Measurements from ENCODE around the gene TRAF7.
A peak's percentile ranks its signal among the peaks of the same experiment; 100 is the strongest.

Gene TRAF7

DNA sequence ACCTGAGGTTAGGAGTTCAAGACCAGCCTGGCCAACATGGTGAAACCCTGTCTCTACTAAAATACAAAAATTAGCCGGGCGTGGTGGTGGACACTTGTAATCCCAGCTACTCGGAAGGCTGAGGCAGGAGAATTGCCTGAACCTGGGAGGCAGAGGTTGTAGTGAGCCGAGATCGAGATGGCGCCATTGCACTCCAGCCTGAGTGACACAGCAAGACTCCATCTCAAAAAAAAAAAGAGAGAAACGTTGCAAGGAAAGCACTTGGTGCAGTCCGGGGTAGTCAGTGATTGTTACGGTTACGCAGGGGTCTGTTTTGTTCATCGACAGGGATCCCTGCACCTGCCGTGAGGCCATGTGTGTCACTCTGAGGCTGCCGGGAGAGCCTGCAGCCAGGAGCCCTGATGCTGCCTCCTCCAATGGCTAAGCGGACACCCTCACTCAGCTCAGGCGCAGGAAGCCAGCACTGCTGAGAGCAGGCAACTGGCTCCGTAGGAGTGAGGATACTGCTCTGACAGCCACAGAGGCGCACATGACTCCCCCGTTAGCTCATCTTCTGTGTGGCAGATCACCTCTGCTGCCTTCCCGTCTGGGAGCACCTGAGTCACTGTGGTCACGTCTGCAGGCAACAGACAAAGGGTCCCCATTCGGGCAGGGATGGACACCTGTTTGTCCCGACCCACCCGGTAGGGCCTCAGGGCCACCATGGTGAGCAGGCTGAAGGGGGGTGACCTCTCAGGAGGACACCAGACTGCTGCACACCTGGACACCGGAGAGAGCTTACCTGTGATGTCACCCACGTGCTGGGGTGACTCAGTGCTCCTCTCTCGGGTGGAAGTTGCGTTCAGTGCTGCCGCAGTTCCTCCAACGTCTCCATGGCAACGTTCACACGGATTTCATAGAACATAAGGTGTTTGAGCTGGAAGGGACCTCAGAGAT is 12.4 kb upstream of the TRAF7 start:
- no peak for TF ChIP-seq CTCF (IDR thresholded peaks at IDR 0.05)
- Mint-ChIP-seq H3K9me3 (no peaks in the 10 kb centered on the region), H3K36me3 (ENCODE audit: low read depth) (peaks cover 5% of the 10 kb centered on the region), H3K4me3 (no peak overlapping the region), H3K27me3 (ENCODE audit: low read depth, poor library complexity) (peaks cover 9% of the 10 kb centered on the region), H3K27ac (no peak overlapping the region), H3K4me1 (peaks cover 18% of the 10 kb centered on the region)
- no peak for DNase-seq

GRCh38 chr16:2143878-2144485 is 11.6 kb upstream of the TRAF7 start:
- Mint-ChIP-seq H3K4me3 (no peak overlapping the region), H3K4me1 (peaks cover 18% of the 10 kb centered on the region), H3K9me3 (no peaks in the 10 kb centered on the region), H3K27me3 (ENCODE audit: low read depth, poor library complexity) (peaks cover 9% of the 10 kb centered on the region), H3K27ac (no peak overlapping the region), H3K36me3 (ENCODE audit: low read depth) (peaks cover 5% of the 10 kb centered on the region)
- TF ChIP-seq CTCF (IDR thresholded peaks at IDR 0.05) = no peak
- no peak for DNase-seq

GRCh38 chr16:2145843-2146242 is 9.7 kb upstream of the TRAF7 start:
- TF ChIP-seq CTCF (IDR thresholded peaks at IDR 0.05) = no peak

DNA sequence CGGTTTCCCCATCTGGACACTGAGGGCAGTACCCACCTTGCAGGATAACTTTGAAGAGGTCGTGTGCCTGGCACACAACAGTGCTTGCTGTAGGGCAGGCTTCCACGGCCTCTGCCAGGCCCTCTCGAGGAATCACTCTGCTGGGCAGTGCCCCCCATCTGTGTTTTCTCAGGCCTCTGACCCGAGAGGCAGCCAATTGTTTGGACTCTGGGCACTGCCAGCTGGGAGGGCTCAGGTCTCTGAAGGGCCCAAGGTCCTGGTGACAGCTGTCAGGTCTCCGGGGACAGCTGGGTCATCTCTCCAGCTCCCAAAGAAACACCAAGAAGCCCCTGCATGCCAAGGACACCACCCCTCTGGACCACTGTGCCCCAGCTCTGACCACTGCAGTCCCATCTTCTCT is 8.2 kb upstream of the TRAF7 start:
- Mint-ChIP-seq H3K4me1 (peaks cover 45% of the 10 kb centered on the region), H3K27me3 (ENCODE audit: low read depth, poor library complexity) (peaks cover 8% of the 10 kb centered on the region), H3K9me3 (no peaks in the 10 kb centered on the region), H3K4me3 (no peak overlapping the region), H3K36me3 (ENCODE audit: low read depth) (peaks cover 11% of the 10 kb centered on the region), H3K27ac (no peak overlapping the region)
- no peak for TF ChIP-seq CTCF (IDR thresholded peaks at IDR 0.05)
- DNase-seq = no peak

More at GRCh38 chr16:2145843-2146242, 9.7 kb upstream of the TRAF7 start:
- peak overlapping the region; percentile 85 for H3K27ac Mint-ChIP-seq
- DNase-seq = no peak
- H3K36me3 Mint-ChIP-seq (ENCODE audit: low read depth) = peaks cover 5% of the 10 kb centered on the region
- no peaks in the 10 kb centered on the region for H3K9me3 Mint-ChIP-seq
- peaks cover 31% of the 10 kb centered on the region for H3K4me1 Mint-ChIP-seq
- peaks cover 9% of the 10 kb centered on the region for H3K27me3 Mint-ChIP-seq (ENCODE audit: low read depth, poor library complexity)
- H3K4me3 Mint-ChIP-seq = no peak overlapping the region

DNA sequence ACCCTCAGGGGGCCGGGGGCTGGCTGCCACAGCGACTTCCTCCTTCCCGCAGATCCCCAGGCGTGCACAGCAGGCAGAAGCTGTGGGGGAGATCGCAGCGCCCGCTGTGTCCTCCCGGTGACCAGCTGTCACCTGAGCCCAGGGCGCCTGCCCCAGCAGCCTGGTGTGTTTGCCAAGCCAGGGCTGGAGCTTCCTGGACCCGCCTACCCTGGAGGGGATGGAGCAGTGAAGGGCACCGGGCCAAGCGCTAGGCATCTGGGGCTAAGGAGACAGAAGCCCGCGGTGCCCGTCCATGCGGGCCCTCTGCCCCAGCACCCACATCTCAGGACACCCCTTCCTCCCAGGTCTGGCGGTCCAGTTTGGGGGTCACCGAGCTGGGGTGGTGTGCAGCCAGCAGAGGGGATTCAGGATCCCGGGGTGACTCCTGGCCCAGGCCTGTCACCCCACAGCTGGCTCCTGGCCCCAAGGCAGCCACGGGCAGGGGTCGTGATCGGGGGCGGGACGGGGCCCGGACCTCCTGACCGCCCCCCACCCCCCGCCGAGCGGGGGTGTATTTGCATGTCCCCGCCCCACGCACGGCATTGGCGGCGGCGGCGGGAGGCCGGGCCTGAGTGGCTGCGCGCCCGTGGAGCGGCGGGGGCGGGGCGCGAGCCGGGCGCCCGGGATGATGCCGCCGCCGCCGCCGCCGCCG is 7.5 kb upstream of the TRAF7 start, which contains the start of gene RAB26:
Gene RAB26 (plus strand): TSS at position 645 of the 691 bp plus-strand sequence. CDS start 159 bp downstream, outside the sequence.
- peak within 1 kb of the TSS; percentile 74 for H3K4me3 Mint-ChIP-seq
- peak; percentile 85 for DNase-seq
- H3K4me1 Mint-ChIP-seq = peaks cover 50% of the 10 kb centered on the region
- H3K27me3 Mint-ChIP-seq (ENCODE audit: low read depth, poor library complexity) = peaks cover 6% of the 10 kb centered on the region
- no peaks in the 10 kb centered on the region for H3K9me3 Mint-ChIP-seq
- no peak within 1 kb of the TSS for H3K27ac Mint-ChIP-seq
- peaks cover 11% of the 10 kb centered on the region for H3K36me3 Mint-ChIP-seq (ENCODE audit: low read depth)
- TF ChIP-seq CTCF (IDR thresholded peaks at IDR 0.05) = no peak

Measured in nephron progenitor cell (in vitro differentiated cells).